Heart left ventricle (tissue), 16 donors: ENCODE results near the gene RIPK1. TPM values are rescaled to one million over a fixed set of nuclear protein-coding genes. Genes with fewer than 3 reads are reported as not detected.
"Not testable (repeated sequence)": the region's sequence is repeated elsewhere in the genome, so short reads cannot be mapped to it uniquely, and the experiment has no call there.

Experiments
- ATAC-seq, 4 donors: fragments of 200-7000 bp; cut with Tn5 transposase; one replicate each; pipeline ENCODE4 v1.9.1; 2020 to 2022; ENCODE audit warnings: moderate library complexity in 4 of 4, mild to moderate bottlenecking in 3 of 4, moderate number of reproducible peaks in 1 of 4
- DNase-seq, 5 donors: peaks; one replicate each; pipeline ENCODE4 v3.0.0-alpha.2; 2020
- H3K27ac ChIP-seq, 12 donors: fragments of 200-600 bp; sonication (generic) in 4 of 12; one replicate each; pipeline versions ENCODE4 v1.5.0 to v1.8.0; 2016 to 2022; ENCODE audit warnings: mild to moderate bottlenecking in 2 of 12
- H3K27me3 ChIP-seq, 9 donors: fragments of 200-600 bp; sonication (generic) in 2 of 9; one replicate each; pipeline versions ENCODE4 v1.5.1 to v1.8.0; 2016 to 2022; ENCODE audit warnings: mild to moderate bottlenecking in 3 of 9
- H3K36me3 ChIP-seq, 9 donors: fragments of 200-600 bp; sonication (generic) in 2 of 9; one replicate each; pipeline versions ENCODE4 v1.5.0 to v1.8.0; 2018 to 2022; ENCODE audit warnings: mild to moderate bottlenecking in 2 of 9
- H3K4me1 ChIP-seq, 12 donors: fragments of 200-600 bp; sonication (generic) in 4 of 12; one replicate each; pipeline versions ENCODE4 v1.5.0 to v1.8.0; 2016 to 2022; ENCODE audit warnings: mild to moderate bottlenecking in 3 of 12
- H3K4me3 ChIP-seq, 12 donors: fragments of 200-600 bp; sonication (generic) in 4 of 12; one replicate each; pipeline versions ENCODE4 v1.5.0 to v1.8.0; 2017 to 2022; ENCODE audit warnings: mild to moderate bottlenecking in 9 of 12, moderate library complexity in 4 of 12
- H3K9me3 ChIP-seq, 12 donors: fragments of 200-600 bp; sonication (generic) in 4 of 12; one replicate each; pipeline versions ENCODE4 v1.5.0 to v1.8.0; 2016 to 2022; ENCODE audit warnings: mild to moderate bottlenecking in 1 of 12
- POLR2A ChIP-seq, 2 donors: fragments of 450-650 bp; IDR thresholded peaks; one replicate each; pipeline ENCODE4 v1.6.1; 2017; ENCODE audit warnings: antibody characterized with exemption in 2 of 2, mild to moderate bottlenecking in 2 of 2, moderate library complexity in 2 of 2
- WGBS, 4 donors: extraction: QIAGEN DNeasy Blood & Tissue Kit in 2 of 4; methylation state at CpG; one replicate each; pipeline versions ENCODE4 v1.1.5 to v1.1.7; 2013 to 2018; 5-methylcytosine and 5-hydroxymethylcytosine counted together
- intact Hi-C, 10 donors: fragments of 100-400 bp; cut with DNase I; formaldehyde crosslinking; loops; one replicate each; pipeline versions ENCODE4 v1.11.1 to v1.14.2; 2022
- polyA plus RNA-seq, 2 donors: library from polyadenylated mRNA; stranded (reverse); fragments of 200-250 nt; gene quantifications; one replicate each; pipeline ENCODE4 v1.2.3, GENCODE V29; 2013
- total RNA-seq, 9 donors: library from RNA; depleted of rRNA in 2 of 9; stranded (reverse); fragments of >200 nt in 2 of 9; fragmentation: NEBNext Ultra II Directional in 3 of 9; extraction: Animal tissue kit (Norgen Biotek cat#: 25700) in 3 of 9; gene quantifications; one replicate each; pipeline versions ENCODE4 v1.1.0 to v1.2.4, GENCODE V29; 2016 to 2023
- TF ChIP-seq, protein P1 (sequence below), 12 donors: fragments of 200-600 bp; sonication (generic) in 4 of 12; IDR thresholded peaks; one replicate each; pipeline versions ENCODE4 v1.5.0 to v1.8.0; 2018 to 2022; ENCODE audit warnings: antibody characterized with exemption in 12 of 12, mild to moderate bottlenecking in 5 of 12
- donor health status: ischemic (EF 13 %, LVEDD 7.1; RV severe dilation, severe dysfunction).
- donor health status: healthy with polysubstance abuse.
- donor health status: DM: no; HTN: yes; CAD: no.
- donor health status: DM: no; HTN: no; CAD: no.
- donor health status: ischemic (EF 25% LVEDD 6.9; RV normal size, moderate dysfunction).
- donor health status: ischemic (EF 25% LVEDD 5.7; RV mildly dilated, moderate dysfunction).
- donor health status: healthy.
- donor health status: DM: yes; HTN: yes; CAD: no.
- donor health status: ischemic (EF 35%, LVEDD 5.7; RV mildly dilated, moderate dysfunction).
- donor health status: nonischemic (EF 11% LVEDD 7.7; RV severe dilation, severe dysfunction).
- donor health status: DM: yes; HTN: yes; CAD: no.
- donor health status: PGD.
- donor health status: ischemic (EF 29% LVEDD 5.4; RV normal size, mild dysfunction).
- donor health status: nonischemic (EF 23%, LVEDD 6.1; RV moderate dilation, normal function).

RIPK1 gene
- total and polyA plus RNA-seq, 11 donors: 5.3 to 16.3 (median 7.1) TPM

DNA sequence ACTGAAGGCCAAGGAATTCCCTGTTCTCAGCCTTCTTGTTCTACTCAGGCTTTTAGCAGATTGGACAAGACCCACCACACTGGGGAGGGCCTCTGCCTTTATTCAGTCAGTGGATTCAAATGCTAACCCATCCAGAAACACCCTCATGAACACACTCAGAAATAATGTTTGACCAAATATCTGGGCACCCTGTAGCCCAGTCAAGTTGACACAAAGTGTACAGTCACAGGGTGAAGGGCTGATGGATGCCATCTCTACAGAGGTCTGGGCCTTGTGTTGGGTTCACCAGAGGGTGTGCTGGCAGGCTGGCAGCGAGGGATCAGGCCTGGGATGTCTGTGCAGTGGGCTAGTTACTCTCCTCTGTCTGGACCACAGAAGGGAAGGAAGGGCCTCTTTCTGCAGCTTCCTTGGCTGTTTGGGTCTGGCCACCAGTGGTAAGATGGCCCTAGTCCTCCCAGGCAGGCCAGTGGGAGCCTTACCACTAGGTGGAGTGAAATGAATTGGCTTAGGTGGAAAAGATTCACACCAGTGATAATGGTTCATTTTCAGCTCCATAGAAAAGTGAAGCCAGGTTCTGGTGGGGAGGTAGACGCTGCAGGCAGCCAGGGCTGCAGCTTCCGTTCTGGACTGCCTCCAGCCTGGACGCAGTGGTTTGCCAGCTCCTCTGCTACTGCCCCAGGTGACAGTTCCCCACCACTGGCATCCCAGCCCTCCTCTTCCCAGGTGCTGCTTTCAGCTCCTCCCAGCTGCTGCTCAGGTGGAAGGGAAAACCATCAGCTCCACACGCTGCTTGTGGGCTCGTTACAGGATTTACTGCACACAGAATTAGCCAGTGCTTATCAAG is 79.8 kb downstream of the RIPK1 start:
- no peak for ATAC-seq
- TF ChIP-seq POLR2A (IDR thresholded peaks at IDR 0.05): no peak
- TF ChIP-seq, protein P1, sequence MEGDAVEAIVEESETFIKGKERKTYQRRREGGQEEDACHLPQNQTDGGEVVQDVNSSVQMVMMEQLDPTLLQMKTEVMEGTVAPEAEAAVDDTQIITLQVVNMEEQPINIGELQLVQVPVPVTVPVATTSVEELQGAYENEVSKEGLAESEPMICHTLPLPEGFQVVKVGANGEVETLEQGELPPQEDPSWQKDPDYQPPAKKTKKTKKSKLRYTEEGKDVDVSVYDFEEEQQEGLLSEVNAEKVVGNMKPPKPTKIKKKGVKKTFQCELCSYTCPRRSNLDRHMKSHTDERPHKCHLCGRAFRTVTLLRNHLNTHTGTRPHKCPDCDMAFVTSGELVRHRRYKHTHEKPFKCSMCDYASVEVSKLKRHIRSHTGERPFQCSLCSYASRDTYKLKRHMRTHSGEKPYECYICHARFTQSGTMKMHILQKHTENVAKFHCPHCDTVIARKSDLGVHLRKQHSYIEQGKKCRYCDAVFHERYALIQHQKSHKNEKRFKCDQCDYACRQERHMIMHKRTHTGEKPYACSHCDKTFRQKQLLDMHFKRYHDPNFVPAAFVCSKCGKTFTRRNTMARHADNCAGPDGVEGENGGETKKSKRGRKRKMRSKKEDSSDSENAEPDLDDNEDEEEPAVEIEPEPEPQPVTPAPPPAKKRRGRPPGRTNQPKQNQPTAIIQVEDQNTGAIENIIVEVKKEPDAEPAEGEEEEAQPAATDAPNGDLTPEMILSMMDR (IDR thresholded peaks at IDR 0.05): no peak
- intact Hi-C loops: no loop called here

DNA sequence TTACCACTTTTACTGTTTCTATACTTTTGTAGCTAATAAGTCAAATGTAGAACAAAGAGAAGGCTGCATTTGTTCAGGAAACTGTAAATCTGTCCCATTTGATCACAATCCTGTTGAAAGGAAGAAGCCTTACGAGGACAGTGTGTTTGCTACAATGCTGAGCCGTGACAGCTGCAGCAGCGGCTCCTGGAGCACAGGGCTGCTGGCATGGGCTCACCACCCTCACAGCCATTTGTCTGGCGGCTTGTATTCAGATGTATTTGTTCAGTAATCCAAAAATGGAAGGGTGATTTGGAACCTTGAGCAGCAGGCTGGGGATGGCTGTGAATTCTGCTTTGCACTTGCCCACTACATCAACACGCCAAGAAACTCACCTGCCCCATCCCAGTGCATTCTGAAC is 83.4 kb downstream of the RIPK1 start:
- peaks cover 0 to 3% (median 0%) of the 10 kb centered on the region in 12 donors for H3K9me3 ChIP-seq
- DNase-seq: no peak
- no peak for ATAC-seq
- peaks cover 0 to 62% (median 24%) of the 10 kb centered on the region in 9 donors for H3K36me3 ChIP-seq
- TF ChIP-seq, protein P1 (IDR thresholded peaks at IDR 0.05): no peak
- TF ChIP-seq POLR2A (IDR thresholded peaks at IDR 0.05): no peak
- H3K27me3 ChIP-seq: no peaks in the 10 kb centered on the region
- intact Hi-C loops: no loop called here
- H3K4me3 ChIP-seq: no peak overlapping the region
- no peak overlapping the region for H3K27ac ChIP-seq
- H3K4me1 ChIP-seq: peaks cover 0 to 8% (median 0%) of the 10 kb centered on the region in 12 donors
- 68 to 76% (median 72%) methylated on average over 5 of the region's 5 CpGs for WGBS, 4 donors

More for the DNA sequence above, 79.8 kb downstream of the RIPK1 start:
- Histone ChIP-seq H3K9me3 (peaks cover 0 to 3% (median 0%) of the 10 kb centered on the region in 12 donors), H3K27ac (no peak overlapping the region), H3K4me1 (no peaks in the 10 kb centered on the region), H3K4me3 (no peak overlapping the region), H3K27me3 (no peaks in the 10 kb centered on the region), H3K36me3 (peaks cover 0 to 52% (median 24%) of the 10 kb centered on the region in 9 donors)
- DNase-seq: no peak
- 93 to 96% (median 94%) methylated on average over 6 of the region's 6 CpGs for WGBS, 4 donors

DNA sequence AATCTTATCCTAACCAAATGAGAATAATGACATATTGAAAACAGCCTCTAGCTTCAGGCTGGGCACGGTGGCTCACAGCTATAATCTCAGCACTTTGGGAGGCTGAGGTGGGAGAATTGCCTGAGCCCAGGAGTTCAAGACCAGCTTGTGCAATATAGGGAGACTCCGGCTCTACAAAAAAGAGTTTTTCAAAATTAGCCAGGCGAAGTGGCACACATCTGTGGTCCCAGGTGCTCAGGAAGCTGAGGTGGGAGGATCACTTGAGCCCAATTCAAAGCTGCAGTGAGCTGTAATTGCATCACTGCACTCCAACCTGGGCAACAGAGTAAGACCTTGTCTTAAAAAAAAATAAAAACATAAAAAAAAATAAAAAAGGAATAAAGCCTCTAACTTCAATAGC is 84.4 kb downstream of the RIPK1 start:
- ATAC-seq (no peak), DNase-seq (no peak)
- TF ChIP-seq, protein P1 (IDR thresholded peaks at IDR 0.05): no peak
- TF ChIP-seq POLR2A (IDR thresholded peaks at IDR 0.05): no peak
- H3K27me3 ChIP-seq: no peaks in the 10 kb centered on the region
- no peak overlapping the region for H3K27ac ChIP-seq
- no peak overlapping the region for H3K4me3 ChIP-seq
- 91% methylated on average over 3 of the region's 3 CpGs for WGBS, 4 donors
- peaks cover 0 to 2% (median 0%) of the 10 kb centered on the region in 12 donors for H3K9me3 ChIP-seq
- H3K36me3 ChIP-seq: peaks cover 0 to 53% (median 23%) of the 10 kb centered on the region in 9 donors
- H3K4me1 ChIP-seq: peaks cover 0 to 17% (median 0%) of the 10 kb centered on the region in 12 donors
- intact Hi-C loops: no loop called here

DNA sequence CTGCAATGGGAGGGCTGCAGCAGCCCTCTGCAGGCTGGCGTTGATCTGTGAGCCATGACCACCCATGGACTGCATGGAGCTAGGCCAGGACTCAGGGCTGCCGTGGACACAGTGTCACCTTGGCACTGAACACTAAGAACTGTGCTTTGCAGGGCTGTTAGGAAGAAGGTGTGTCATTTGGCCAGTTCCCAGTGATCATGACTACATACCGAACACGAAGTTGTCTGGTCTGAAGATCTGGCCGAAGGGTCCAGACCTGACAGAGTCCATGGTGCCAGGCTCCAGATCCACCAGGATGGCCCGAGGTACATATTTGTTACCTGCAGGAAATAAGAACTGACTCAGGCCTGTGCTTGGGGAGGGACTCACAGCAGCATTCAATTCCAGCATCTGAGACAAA is 87.1 kb downstream of the RIPK1 start:
- WGBS, 4 donors: 46 to 68% (median 52%) methylated on average over 3 to 6 of the region's 6 CpGs
- Histone ChIP-seq H3K27ac (peak overlapping the region in 1 of 12 donors; percentile 26), H3K4me1 (peaks cover 0 to 21% (median 0%) of the 10 kb centered on the region in 12 donors), H3K36me3 (peaks cover 0 to 28% (median 23%) of the 10 kb centered on the region in 9 donors)
- not testable (repeated sequence) for H3K27me3 ChIP-seq, H3K4me3 ChIP-seq, DNase-seq, H3K9me3 ChIP-seq
- ATAC-seq: peak in 1 of 4 donors; percentile 23
- intact Hi-C loops: loop anchor here in 6 of 10 donors (5.0 kb wide), 3 partner anchors 33 to 97 kb away; no protein-coding TSS in a partner anchor

DNA sequence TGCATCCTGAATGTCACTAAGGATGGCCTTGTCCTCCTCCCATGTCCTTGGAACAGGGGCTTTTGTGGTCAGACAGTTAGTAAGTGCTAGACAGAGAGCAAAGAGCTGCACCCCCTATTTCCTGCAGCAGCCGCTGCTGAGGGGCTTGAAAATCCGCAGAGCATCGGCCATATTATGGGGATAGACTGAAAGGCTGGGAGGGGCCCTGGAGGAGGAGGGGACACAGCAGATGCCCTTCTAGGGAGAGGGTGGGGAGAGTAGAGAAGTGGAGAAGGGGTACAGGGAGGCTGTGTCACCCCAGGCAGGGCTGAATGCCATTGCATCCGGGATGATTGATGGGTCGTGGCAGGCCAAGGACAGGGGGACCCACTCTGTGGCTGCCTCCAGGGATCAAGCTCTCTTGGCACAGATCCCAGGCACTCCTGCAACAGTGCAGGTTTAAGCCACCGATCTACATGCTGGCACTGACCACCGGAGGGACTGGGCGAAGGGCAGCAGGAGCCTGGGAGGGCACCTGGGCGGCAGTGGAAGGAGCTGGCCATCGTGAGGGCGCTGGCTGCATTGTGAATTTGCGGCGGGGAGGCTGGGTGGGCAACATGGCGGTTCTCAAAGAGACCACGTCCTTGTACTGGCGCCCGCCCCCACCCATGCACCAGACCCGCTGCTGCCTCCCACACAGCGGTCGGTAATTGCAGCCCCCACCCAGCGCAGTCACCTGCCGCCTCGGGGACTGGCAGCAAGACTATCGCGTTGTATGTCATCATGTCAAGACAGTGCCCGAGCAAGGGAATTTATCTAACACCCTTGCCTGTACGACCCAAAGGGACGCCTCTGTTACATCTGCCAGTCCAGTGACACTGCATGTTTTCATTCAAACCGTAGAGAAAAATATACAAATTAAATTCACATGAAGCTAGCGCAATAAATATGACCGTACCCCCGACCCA is 88.2 kb downstream of the RIPK1 start:
- Histone ChIP-seq H3K4me3 (peak overlapping the region; percentile 74 to 99 (median 86)), H3K36me3 (peaks cover 0 to 28% (median 23%) of the 10 kb centered on the region in 9 donors), H3K4me1 (peaks cover 0 to 21% (median 0%) of the 10 kb centered on the region in 12 donors), H3K27ac (peak overlapping the region; percentile 93 to 99 (median 98))
- DNase-seq (peak in 1 of 5 donors; percentile 25), ATAC-seq (peak in 2 of 4 donors; percentile 5 to 6)
- intact Hi-C loops: loop anchor here in 7 of 10 donors (1.0 to 5.0 kb wide), 6 partner anchors 22 to 96 kb away; no protein-coding TSS in a partner anchor
- H3K27me3 ChIP-seq, H3K9me3 ChIP-seq: not testable (repeated sequence)
- WGBS, 4 donors: 7 to 15% (median 10%) methylated on average over 24 to 29 of the region's 32 CpGs
